Esophagus muscularis mucosa (tissue), 4 donors: ENCODE data around the gene PCK1. TPM values are rescaled to one million over a fixed set of nuclear protein-coding genes. Genes with fewer than 3 reads are reported as not detected.
A peak's percentile ranks its signal among the peaks of the same experiment; 100 is the strongest.

Experiments used
- DNase-seq: peaks from one replicate; pipeline ENCODE4 v3.0.0-alpha.2; 2017; ENCODE audit errors: extremely low spot score
- H3K27ac ChIP-seq, 4 donors: fragments of 200-600 bp; sonication (generic); replicated peaks in 1 of 4; 1 replicate in 3 of 4; 2 replicates in 1 of 4; pipeline ENCODE4 v1.5.1; 2016 to 2019; ENCODE audit warnings: mild to moderate bottlenecking in 1 of 4
- H3K27me3 ChIP-seq, 4 donors: fragments of 200-600 bp; sonication (generic); one replicate each; pipeline versions ENCODE4 v1.5.1 to v1.6.0; 2016 to 2019
- H3K36me3 ChIP-seq, 4 donors: fragments of 200-600 bp; sonication (generic); one replicate each; pipeline ENCODE4 v1.5.1; 2016 to 2019
- H3K4me1 ChIP-seq, 4 donors: fragments of 200-600 bp; sonication (generic); one replicate each; pipeline ENCODE4 v1.5.1; 2016 to 2019
- H3K4me3 ChIP-seq, 4 donors: fragments of 200-600 bp; sonication (generic); 1 replicate in 2 of 4; 2 replicates in 2 of 4; pipeline ENCODE4 v1.5.1; 2016 to 2019; ENCODE audit warnings: mild to moderate bottlenecking in 4 of 4, moderate library complexity in 1 of 4
- H3K9me3 ChIP-seq, 4 donors: fragments of 200-600 bp; sonication (generic); 1 replicate in 3 of 4; 2 replicates in 1 of 4; pipeline ENCODE4 v1.5.1; 2016 to 2019
- EP300 ChIP-seq: sonication (generic); formaldehyde crosslinking; IDR thresholded peaks from one replicate; pipeline ENCODE4 v1.6.1; 2017; ENCODE audit warnings: antibody characterized with exemption
- POLR2A ChIP-seq: fragments of 450-650 bp; IDR thresholded peaks from one replicate; pipeline ENCODE4 v1.6.1; 2017; ENCODE audit warnings: antibody characterized with exemption, moderate library complexity, mild to moderate bottlenecking, low read depth
- POLR2AphosphoS5 ChIP-seq, 2 donors: sonication (generic); formaldehyde crosslinking; IDR thresholded peaks; one replicate each; pipeline ENCODE4 v1.6.1; 2017; ENCODE audit warnings: antibody characterized with exemption in 2 of 2
- WGBS: methylation state at CpG from one replicate; pipeline ENCODE4 v1.1.5; 2018; 5-methylcytosine and 5-hydroxymethylcytosine counted together
- intact Hi-C: fragments of 100-400 bp; cut with DNase I; formaldehyde crosslinking; loops from one replicate; pipeline ENCODE4 v1.15.1; 2023
- total RNA-seq, 4 donors: library from RNA; depleted of rRNA; stranded (reverse); fragments of >200 nt; gene quantifications; one replicate each; pipeline versions ENCODE4 v1.1.0 to v1.2.1, GENCODE V29; 2016
- TF ChIP-seq, protein P1 (sequence below), 3 experiments: fragments of 200-600 bp in 2 of 3; fragments of 450-650 bp in 1 of 3; sonication (generic) in 2 of 3; IDR thresholded peaks; one replicate each; pipeline ENCODE4 v1.5.1; 2017 to 2019; ENCODE audit warnings: antibody characterized with exemption in 3 of 3, mild to moderate bottlenecking in 2 of 3, moderate library complexity in 1 of 3

The PCK1 gene
- total RNA-seq, 4 donors from 2014 or later = under 0.01 to 0.63 (median 0.06) TPM; not detected in 1

DNA sequence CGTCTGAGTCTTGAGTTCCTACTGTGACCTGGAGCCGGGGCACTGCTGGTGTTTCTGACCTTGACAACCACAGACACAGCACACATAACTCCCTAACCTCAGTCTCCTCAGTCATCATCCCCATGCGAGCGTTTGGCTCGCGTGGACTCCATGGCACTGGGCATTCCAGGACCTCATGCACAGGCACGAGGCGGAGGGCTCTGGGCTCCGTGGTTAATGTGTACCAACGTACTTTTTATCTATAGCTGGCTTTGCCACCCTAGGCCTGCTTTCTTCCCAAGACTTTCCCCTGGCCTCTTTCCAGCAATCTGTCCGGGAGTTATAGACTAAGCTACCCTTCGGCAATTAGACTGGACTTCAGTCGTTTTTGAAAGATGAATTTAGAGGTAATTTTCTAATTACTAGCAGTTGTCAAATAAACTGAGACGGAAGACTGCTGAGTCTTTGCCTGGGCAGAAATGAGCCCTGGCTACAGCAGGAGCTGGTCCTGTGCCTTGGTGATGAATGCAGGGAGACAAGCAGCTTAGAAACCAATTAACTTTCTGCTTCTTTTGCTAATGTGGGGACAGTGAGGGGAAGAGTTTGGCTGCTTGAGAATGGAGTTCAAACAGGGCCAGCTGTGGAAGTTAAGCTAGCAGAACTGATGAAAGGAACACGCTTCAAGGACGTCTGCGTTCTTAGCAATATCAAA is 19.9 kb upstream of the PCK1 start:
- 80% methylated on average over 17 of the region's 17 CpGs for WGBS
- Histone ChIP-seq H3K27me3 (peaks cover 0 to 9% (median 0%) of the 10 kb centered on the region in 4 donors), H3K4me1 (peaks cover 0 to 15% (median 6%) of the 10 kb centered on the region in 4 donors), H3K4me3 (no peak overlapping the region), H3K36me3 (no peaks in the 10 kb centered on the region), H3K9me3 (peaks cover 0 to 10% (median 2%) of the 10 kb centered on the region in 4 donors), H3K27ac (no peak overlapping the region)
- no peak for DNase-seq
- no peak for TF ChIP-seq POLR2AphosphoS5 (IDR thresholded peaks at IDR 0.05)
- TF ChIP-seq POLR2A = no peak
- TF ChIP-seq, protein P1, sequence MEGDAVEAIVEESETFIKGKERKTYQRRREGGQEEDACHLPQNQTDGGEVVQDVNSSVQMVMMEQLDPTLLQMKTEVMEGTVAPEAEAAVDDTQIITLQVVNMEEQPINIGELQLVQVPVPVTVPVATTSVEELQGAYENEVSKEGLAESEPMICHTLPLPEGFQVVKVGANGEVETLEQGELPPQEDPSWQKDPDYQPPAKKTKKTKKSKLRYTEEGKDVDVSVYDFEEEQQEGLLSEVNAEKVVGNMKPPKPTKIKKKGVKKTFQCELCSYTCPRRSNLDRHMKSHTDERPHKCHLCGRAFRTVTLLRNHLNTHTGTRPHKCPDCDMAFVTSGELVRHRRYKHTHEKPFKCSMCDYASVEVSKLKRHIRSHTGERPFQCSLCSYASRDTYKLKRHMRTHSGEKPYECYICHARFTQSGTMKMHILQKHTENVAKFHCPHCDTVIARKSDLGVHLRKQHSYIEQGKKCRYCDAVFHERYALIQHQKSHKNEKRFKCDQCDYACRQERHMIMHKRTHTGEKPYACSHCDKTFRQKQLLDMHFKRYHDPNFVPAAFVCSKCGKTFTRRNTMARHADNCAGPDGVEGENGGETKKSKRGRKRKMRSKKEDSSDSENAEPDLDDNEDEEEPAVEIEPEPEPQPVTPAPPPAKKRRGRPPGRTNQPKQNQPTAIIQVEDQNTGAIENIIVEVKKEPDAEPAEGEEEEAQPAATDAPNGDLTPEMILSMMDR (IDR thresholded peaks at IDR 0.05) = no peak
- TF ChIP-seq EP300 = no peak
- intact Hi-C loops = no loop called here

DNA sequence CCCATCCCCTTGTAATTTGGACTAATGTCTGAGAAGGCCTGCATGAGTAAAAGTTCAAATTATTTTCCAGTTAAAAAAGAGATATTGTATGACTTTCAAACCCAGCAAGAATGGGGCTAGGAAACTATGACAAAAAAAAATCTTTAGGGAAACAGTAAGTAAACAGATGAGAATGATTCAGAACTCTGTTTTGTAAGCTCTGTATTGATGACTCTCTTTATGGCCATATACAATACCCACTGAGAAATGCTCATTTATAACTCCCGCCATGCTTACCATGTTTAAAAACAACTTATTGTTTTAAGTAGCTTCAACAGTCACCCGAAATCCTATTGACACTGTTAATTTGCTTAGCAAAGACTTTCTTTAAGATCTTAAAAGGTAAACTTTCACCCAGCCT is 17.2 kb upstream of the PCK1 start:
- Histone ChIP-seq H3K27me3 (peaks cover 0 to 6% (median 0%) of the 10 kb centered on the region in 4 donors), H3K4me3 (no peak overlapping the region), H3K4me1 (peaks cover 0 to 33% (median 12%) of the 10 kb centered on the region in 4 donors), H3K9me3 (peaks cover 0 to 2% (median 0%) of the 10 kb centered on the region in 4 donors), H3K27ac (no peak overlapping the region), H3K36me3 (no peaks in the 10 kb centered on the region)
- intact Hi-C loops = no loop called here
- no peak for DNase-seq
- TF ChIP-seq POLR2AphosphoS5 (IDR thresholded peaks at IDR 0.05) (no peak), POLR2A (no peak), EP300 (no peak)
- TF ChIP-seq, protein P1 (IDR thresholded peaks at IDR 0.05) = no peak
- WGBS = 83% methylated on average over 2 of the region's 2 CpGs

DNA sequence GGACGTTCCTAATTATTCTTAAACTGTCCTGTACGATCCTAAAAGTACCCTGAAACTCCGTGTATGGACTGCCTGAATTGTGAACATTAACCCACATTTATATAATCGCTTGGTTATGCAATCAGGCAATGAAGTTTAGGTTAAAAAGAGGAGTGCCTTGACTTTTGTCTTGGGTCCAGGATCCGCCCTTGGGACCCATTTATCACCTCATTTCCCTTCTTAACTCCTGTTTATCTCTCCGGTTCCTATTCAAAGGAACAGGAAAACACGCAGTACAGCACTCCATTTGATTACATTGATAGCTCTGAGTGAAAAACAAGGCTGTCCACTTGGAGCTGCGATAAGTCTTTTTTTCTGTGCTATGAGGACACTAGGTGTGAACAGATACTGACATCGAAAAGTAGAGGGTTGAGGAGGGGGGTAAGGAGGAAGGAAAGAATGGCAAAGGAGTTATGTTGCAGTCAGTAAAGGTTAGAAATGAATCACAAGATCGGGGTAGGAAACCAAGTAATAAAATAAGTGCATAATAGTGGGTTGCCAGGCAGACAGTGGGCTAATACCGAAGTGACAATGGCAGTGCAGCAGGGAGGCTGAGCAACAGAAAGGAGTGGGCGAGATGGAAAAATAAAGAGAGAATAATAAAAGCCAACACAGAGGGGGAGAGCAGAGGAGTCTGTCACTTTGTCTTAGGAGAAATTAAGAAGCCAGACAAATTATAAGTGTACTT is 15.9 kb upstream of the PCK1 start:
- Histone ChIP-seq H3K9me3 (no peaks in the 10 kb centered on the region), H3K27me3 (peaks cover 0 to 6% (median under 1%) of the 10 kb centered on the region in 4 donors), H3K4me3 (no peak overlapping the region), H3K4me1 (peaks cover 0 to 33% (median 13%) of the 10 kb centered on the region in 4 donors), H3K27ac (peak overlapping the region in 1 of 4 donors; percentile 39), H3K36me3 (no peaks in the 10 kb centered on the region)
- intact Hi-C loops = no loop called here
- TF ChIP-seq POLR2A (no peak), EP300 (no peak), POLR2AphosphoS5 (IDR thresholded peaks at IDR 0.05) (no peak)
- TF ChIP-seq, protein P1 (IDR thresholded peaks at IDR 0.05) = no peak
- DNase-seq = no peak
- 67% methylated on average over 12 of the region's 12 CpGs for WGBS

DNA sequence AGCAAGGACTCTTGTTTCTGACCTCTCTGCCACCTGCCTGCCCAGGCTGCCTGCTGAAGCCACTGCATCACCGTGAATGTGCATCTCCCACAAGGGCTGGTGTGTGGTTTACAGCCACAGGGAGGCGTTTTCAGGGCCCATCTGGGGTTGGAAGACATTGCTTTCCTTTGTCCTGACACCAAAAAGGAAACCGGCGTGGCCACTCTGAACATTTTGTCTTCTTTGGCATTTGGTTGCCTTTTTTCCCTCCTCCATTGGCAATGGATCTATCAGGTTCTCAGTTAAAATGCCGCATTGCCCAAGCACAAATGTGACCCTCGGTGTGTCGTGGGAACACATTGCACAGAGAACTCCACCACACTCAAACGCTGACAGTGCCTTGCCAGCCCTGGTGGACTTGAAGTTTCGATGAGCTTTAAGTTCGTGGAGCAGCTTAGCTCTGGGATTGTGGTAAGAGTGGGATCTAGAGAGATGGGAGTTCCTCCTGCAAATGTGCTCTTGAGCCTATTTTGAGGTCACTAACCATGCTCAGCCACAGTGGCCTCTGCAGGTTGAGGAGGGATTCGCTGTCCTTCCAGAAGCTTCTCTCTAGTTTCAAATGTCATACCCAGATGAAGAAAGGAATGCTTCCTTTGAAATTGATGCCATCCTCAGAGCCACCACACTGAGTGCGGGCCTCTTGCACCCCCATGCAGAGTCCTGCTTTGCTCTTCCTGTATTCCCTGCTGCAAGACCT is 14.8 kb upstream of the PCK1 start:
- intact Hi-C loops = no loop called here
- Histone ChIP-seq H3K27ac (peak overlapping the region in 1 of 4 donors; percentile 39), H3K27me3 (peaks cover 0 to 6% (median 2%) of the 10 kb centered on the region in 4 donors), H3K4me1 (peaks cover 0 to 33% (median 13%) of the 10 kb centered on the region in 4 donors), H3K4me3 (no peak overlapping the region), H3K9me3 (no peaks in the 10 kb centered on the region), H3K36me3 (no peaks in the 10 kb centered on the region)
- DNase-seq = no peak
- 91% methylated on average over 12 of the region's 12 CpGs for WGBS
- TF ChIP-seq POLR2A = no peak
- TF ChIP-seq POLR2AphosphoS5 (IDR thresholded peaks at IDR 0.05) = no peak
- TF ChIP-seq, protein P1 (IDR thresholded peaks at IDR 0.05) = no peak
- no peak for TF ChIP-seq EP300
